Measurements from ENCODE around the gene CLN6.
A peak's percentile ranks its signal among the peaks of the same experiment; 100 is the strongest.
"Not testable (repeated sequence)": the region's sequence is repeated elsewhere in the genome, so short reads cannot be mapped to it uniquely, and the experiment has no call there.

CLN6 gene

GRCh38 chr15:68252925-68253534 is 23.5 kb upstream of the CLN6 start:
- peak; percentile 93 for TF ChIP-seq CTCF (IDR thresholded peaks at IDR 0.05)
- no peak for TF ChIP-seq ZFX (IDR thresholded peaks at IDR 0.05; ENCODE audit: borderline replicate concordance)
- H3K27ac ChIP-seq = no peak overlapping the region

GRCh38 chr15:68249058-68249713 is 19.7 kb upstream of the CLN6 start:
- TF ChIP-seq CTCF (IDR thresholded peaks at IDR 0.05) (no peak), ZFX (IDR thresholded peaks at IDR 0.05; ENCODE audit: borderline replicate concordance) (no peak)
- no peak overlapping the region for H3K27ac ChIP-seq

GRCh38 chr15:68244235-68244634 is 14.7 kb upstream of the CLN6 start:
- TF ChIP-seq CTCF (IDR thresholded peaks at IDR 0.05) (no peak), ZFX (IDR thresholded peaks at IDR 0.05; ENCODE audit: borderline replicate concordance) (no peak)
- no peak overlapping the region for H3K27ac ChIP-seq

- TF ChIP-seq ZFX (IDR thresholded peaks at IDR 0.05; ENCODE audit: borderline replicate concordance) (no peak), CTCF (IDR thresholded peaks at IDR 0.05) (no peak)
Measured at GRCh38 chr15:68241088-68241935, 11.8 kb upstream of the CLN6 start.

GRCh38 chr15:68239025-68239424 is 9.5 kb upstream of the CLN6 start:
- no peak for TF ChIP-seq ZFX (IDR thresholded peaks at IDR 0.05; ENCODE audit: borderline replicate concordance)
- no peak for TF ChIP-seq CTCF (IDR thresholded peaks at IDR 0.05)

More at GRCh38 chr15:68241088-68241935, 11.8 kb upstream of the CLN6 start:
- H3K27ac ChIP-seq = no peak overlapping the region

GRCh38 chr15:68235022-68235421 is 5.5 kb upstream of the CLN6 start:
- TF ChIP-seq CTCF (IDR thresholded peaks at IDR 0.05) (no peak), ZFX (IDR thresholded peaks at IDR 0.05; ENCODE audit: borderline replicate concordance) (no peak)
- no peak overlapping the region for H3K27ac ChIP-seq

More at GRCh38 chr15:68239025-68239424, 9.5 kb upstream of the CLN6 start:
- no peak overlapping the region for H3K27ac ChIP-seq

GRCh38 chr15:68234520-68234919 is 5.0 kb upstream of the CLN6 start:
- not testable (repeated sequence) for H3K27ac ChIP-seq
